NCI-H748 (cell line): ENCODE measurements around the gene ADGRL4.

ENCODE experiments used
- DNase-seq: peaks from one replicate; lab custom pipeline; 2025; ENCODE audit not compliant: unreplicated experiment; lab: John Stamatoyannopoulos, UW

Gene ADGRL4

DNA sequence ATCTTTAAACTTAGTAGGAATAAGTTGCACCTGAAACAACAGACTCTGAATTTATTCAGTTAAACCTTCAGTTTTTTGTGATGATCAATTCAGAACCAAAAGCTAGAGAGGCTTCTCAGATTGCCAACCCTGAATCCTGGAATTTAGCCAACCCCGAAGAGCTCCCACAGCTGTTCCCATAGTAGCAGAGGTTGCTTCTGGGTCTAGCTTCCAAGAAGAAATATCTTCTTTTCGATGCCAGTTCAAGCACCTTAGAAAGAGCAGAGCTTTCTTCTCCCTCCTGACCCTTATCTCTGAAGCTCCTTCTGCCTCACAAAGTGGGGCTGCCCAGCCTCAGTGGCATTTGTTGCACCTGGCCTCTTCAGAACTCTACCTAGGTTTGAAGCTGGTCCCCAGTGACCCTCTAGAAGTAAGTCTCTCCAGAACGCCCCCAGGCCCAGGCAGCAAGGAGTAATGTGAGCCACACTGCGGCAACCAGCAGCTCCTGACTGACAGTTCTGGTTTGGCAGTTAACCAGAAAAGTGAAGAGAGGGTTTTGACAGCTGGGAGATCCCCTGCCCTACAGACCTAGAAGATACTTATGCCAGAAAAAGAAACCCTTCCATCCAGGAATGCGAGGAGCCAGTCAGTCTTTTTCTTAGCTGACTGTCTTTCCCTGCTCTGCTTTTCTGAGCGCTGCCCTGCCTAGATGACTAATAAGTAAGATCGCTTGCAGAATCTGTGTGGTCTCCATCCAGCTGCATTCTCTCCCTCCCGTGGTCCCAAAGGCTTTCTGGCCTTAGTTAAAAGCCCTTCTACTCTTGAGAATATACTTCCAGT is 165.9 kb downstream of the ADGRL4 start:
- DNase-seq: peak; percentile 57
